GM13977 (cell line): ENCODE measurements around the gene HIKESHI.

Source experiments
- DNase-seq: peaks from one replicate; pipeline ENCODE4 v3.0.0; 2012; ENCODE audit warnings: low spot score
- in situ Hi-C: fragments of 300-500 bp; cut with MboI; formaldehyde crosslinking; loops from one replicate; pipeline ENCODE4 v1.12.0; 2022; ENCODE audit warnings: low sequenced_read_pairs, low pct_unique_long_range_greater_than_20kb, mixed read lengths, inconsistent platforms; ENCODE audit not compliant: unreplicated experiment
- TF ChIP-seq, protein P1 (sequence below): IDR thresholded peaks from 2 replicates; pipeline ENCODE4 v1.5.1; 2012; ENCODE audit warnings: mild to moderate bottlenecking, control low read depth; ENCODE audit not compliant: insufficient read depth; ENCODE audit errors: extremely low read depth, missing control alignments

HIKESHI gene

DNA sequence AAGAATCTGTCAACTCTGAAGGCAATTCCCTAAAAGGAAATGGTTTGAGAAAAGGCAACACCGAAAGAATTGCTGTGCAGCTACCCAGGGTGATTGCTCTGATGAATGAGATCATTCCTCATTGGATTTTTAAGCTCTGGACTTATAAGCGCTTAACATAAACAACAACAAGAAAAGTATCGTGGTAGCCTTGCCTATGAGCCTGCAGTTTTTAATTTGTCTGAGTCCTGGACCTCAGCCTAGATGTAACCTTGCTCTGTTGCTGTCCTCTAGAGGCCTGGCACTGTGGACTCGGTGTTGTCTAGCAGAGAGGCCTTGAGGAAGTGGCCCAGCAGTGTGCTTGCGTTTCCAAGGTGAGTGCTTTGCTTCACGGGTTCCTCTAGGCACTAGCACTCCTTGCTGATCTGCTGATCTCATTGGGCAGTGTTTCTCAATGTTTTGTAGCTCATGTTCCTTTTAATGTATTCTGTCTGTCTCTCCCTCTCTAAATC is 93.1 kb downstream of the HIKESHI start:
- in situ Hi-C loops, result no loop called here
- no peak for DNase-seq
- TF ChIP-seq, protein P1, sequence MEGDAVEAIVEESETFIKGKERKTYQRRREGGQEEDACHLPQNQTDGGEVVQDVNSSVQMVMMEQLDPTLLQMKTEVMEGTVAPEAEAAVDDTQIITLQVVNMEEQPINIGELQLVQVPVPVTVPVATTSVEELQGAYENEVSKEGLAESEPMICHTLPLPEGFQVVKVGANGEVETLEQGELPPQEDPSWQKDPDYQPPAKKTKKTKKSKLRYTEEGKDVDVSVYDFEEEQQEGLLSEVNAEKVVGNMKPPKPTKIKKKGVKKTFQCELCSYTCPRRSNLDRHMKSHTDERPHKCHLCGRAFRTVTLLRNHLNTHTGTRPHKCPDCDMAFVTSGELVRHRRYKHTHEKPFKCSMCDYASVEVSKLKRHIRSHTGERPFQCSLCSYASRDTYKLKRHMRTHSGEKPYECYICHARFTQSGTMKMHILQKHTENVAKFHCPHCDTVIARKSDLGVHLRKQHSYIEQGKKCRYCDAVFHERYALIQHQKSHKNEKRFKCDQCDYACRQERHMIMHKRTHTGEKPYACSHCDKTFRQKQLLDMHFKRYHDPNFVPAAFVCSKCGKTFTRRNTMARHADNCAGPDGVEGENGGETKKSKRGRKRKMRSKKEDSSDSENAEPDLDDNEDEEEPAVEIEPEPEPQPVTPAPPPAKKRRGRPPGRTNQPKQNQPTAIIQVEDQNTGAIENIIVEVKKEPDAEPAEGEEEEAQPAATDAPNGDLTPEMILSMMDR, result no peak
